NOMO-1 (cell line): ENCODE measurements around the gene NFAT5.
"Not testable (repeated sequence)": the region's sequence is repeated elsewhere in the genome, so short reads cannot be mapped to it uniquely, and the experiment has no call there.

Experiments
- DNase-seq, 2 experiments: peaks; one replicate each; lab custom pipeline; 2025; ENCODE audit not compliant: unreplicated experiment in 2 of 2; lab: John Stamatoyannopoulos, UW

The NFAT5 gene

GRCh38 chr16:69565671-69566239, at the start of gene NFAT5:
Gene NFAT5 (plus strand): TSS chr16:69565966. CDS start chr16:69566302, 336 bp downstream.
- DNase-seq: peak; percentile 61 to 92

DNA sequence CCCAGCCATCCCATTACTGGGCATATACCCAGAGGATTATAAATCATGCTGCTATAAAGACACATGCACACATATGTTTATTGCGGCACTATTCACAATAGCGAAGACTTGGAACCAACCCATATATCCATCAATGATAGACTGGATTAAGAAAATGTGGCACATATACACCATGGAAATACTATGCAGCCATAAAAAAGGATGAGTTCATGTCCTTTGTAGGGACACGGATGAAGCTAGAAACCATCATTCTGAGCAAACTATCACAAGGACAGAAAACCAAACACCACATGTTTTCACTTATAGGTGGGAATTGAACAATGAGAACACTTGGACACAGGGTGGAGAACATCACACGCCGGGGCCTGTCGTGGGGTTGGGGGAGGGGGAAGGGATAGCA, 47.9 kb upstream of the NFAT5 start:
- DNase-seq: not testable (repeated sequence)

DNA sequence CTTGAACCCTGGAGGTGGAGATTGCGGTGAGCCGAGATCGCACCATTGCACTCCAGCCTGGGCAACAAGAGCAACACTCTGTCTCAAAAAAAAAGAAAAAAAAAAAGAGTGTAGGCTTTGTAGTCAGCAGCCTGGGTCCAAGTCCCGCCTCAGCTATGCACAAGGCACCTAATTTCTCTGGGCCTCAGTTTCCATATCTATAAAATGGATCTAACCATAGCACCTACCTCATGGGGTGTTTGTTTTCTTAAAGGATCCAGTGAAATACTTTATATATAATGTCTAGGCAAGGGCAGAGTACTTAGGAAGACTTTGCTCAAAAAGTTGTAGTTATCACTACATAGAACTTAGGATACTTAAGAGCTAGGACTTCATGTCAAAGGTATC, 45.4 kb upstream of the NFAT5 start:
- no peak for DNase-seq

- peak in 1 of 2 experiments; percentile 34 for DNase-seq
These were observed 44.8 kb upstream of the NFAT5 start for GRCh38 chr16:69520800-69521602.

GRCh38 chr16:69522041-69522578, 43.7 kb upstream of the NFAT5 start:
- no peak for DNase-seq

DNA sequence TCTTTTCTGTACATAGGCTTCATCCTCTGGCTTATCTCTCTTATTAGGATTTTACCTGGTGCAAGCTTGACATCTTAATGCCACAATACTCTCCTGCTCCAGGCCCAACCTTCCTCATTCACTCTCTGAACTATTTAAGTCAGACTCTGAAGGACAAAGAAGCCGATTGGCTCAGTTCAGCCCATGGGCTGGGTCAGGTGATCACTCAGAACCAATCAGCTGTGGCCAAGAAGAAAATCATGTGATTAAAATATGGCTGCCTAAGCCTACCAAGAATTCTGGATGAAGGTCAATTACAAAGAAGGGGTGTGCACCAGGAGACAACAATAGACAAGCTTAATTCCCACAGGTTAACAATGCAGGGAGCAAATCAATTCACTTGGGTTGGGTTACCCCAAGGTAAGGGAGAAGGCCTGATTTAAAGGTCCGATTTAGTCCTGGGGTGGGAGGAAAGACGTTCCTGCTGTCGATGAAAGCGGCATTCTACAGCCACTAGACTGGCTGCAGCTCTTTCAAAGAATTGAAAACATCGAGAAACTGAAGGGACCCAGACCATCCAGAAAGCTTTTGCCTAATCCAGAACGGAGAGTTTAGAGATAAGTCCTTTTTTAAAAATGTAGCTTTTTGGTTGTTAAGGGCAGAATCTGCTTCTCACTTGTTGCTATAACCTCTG, 42.9 kb upstream of the NFAT5 start:
- no peak for DNase-seq

GRCh38 chr16:69523566-69524305, 42.0 kb upstream of the NFAT5 start:
- no peak for DNase-seq

DNA sequence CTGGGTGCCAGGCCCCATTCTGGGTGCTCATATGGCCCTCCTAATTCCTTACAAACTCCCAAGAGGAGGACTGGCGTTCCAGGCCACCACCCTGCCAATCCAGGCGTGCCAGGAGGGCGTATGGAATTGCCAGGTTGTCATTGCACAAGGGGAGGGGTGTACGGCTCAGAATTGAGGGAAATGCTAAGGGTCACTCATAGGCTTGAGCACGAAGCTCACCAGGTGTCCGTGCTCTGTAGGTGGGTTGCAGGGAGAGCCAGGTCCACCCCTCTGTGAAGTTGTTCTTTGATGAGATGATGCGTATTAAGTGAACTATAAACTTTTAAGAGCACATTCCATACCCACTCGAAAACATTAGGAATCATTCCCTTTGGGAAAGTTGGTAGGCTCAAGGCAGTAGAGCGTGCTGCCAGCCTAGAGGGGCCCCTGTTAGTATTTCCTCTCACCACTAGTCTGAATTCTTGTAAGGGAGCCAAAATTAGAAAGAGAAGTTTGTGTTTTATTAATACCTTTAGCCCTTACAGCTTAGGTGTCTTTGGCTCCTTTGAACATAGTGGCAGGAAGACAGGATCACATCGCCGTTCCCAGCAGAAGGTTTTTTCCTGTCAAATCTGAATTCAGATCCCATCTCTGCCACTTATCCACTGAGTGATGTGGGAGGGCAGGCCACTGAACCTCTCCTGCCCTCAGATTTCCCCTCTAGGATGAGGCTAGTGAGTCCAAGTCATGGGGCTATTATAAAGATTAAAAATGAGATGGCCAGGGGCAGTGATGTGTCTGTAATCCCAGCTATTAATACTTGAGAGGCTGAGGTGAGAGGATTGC, 38.7 kb upstream of the NFAT5 start:
- DNase-seq: no peak

GRCh38 chr16:69531988-69532387, 33.8 kb upstream of the NFAT5 start:
- no peak for DNase-seq

DNA sequence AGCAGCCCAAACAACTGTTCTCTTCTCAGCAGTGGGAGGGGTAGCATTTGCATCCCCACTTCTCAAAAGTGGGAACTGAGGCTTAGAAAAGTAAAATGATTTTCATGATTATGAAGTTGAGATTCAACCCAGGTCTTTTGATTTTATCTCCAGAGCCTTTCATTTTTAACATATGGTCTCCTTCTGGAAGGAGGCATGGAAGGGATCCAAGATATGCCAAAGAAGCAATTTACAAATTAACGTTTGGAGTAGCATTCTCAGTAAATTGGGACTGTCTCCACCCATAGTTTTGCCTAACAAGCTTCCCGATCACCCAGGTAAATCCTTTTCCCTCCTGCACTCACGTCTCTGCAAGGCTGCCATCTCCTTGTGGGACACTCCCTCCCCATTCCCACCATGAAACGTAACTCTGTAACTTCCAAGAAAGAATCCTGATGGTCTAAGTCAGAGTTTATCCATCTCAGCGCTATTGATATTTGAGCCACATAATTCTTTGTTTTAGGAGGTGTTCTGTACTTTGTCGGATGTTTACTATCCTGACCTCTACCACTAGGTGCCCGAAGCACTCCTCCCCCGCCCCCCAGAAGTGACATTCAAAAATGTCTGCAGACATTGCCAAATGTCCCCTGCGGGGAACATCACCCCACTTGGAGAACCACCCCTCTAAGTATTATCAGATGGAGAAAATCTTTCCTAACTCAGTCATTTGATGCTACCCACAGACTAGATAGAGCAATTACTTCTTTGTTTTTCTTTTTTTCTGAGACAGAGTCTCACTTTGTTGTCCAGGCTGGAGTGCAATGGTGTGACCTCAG, 32.9 kb upstream of the NFAT5 start:
- no peak for DNase-seq

GRCh38 chr16:69534720-69535119, 31.0 kb upstream of the NFAT5 start:
- no peak for DNase-seq

DNA sequence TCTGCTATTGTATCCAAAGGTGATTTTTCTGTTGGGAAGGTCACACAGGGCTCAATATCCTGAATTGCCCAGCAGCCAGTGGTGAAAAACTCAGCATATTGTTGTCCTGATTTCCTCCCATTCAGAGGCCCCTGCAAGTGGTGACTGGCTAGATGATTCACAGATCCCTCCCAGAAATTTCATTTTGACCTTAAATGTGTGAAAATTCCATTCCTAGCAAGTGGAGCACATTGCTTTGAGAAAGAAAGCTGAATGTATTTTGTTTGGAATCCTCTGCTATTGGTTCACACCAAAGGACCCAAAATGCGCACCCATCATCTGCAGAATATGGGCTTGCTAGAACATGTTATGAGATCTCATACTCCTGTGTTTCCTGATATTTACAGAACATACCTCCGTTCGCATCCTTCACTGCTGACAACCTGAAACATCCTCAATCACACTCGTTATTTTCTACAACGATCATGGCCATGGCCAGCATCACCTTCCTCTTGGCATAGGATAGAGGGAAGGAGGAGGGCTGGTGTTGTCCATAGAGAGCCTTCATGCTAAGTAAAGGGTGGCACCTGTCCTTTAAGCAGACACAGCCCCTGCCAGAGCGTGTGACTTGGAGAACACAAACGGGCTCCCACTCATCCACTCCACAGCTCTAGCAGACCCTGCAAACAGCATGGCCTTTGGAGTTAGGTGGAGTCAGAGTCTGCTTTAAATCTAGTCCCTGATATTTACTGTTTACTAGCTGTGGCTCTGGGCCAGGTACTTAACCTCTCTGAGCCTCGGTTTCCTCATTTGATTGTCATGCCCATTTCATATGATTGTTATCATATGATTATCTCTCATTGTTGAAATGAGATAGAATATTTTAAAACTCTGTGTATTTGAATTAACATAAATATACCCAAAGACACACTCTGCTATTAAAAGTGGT, 30.4 kb upstream of the NFAT5 start:
- no peak for DNase-seq

- DNase-seq: no peak
These were observed 28.1 kb upstream of the NFAT5 start for GRCh38 chr16:69537706-69538080.

- DNase-seq: no peak
These were observed 27.0 kb upstream of the NFAT5 start for GRCh38 chr16:69538808-69539207.

GRCh38 chr16:69542974-69543373, 22.8 kb upstream of the NFAT5 start:
- DNase-seq: no peak

- no peak for DNase-seq
These were observed 21.7 kb upstream of the NFAT5 start for GRCh38 chr16:69544088-69544487.

DNA sequence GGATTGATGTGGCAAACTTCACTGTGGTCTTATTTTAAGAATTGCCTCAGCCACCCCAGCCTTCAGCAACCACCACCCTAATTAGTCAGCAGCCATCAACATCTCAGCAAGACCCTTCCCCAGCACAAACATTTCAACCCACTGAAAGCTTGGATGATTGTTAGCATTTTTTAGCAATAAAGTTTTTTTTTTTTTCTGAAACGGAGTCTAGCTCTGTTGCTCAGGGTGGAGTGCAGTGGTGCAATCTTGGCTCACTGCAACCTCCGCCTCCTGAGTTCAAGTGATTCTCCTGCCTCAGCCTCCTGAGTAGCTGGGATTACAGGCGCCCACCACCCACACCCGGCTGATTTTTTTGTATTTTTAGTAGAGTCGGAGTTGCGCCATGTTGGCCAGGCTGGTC, 19.1 kb upstream of the NFAT5 start:
- not testable (repeated sequence) for DNase-seq

GRCh38 chr16:69553332-69553731, 12.4 kb upstream of the NFAT5 start:
- DNase-seq: no peak
